GM19455 (cell line): Measurements from ENCODE around the gene AUH.

Experiments
- ATAC-seq: cut with Tn5 transposase; IDR thresholded peaks from one replicate; pipeline ENCODE4 v1.9.1; 2021; ENCODE audit not compliant: unreplicated experiment

Gene AUH

DNA sequence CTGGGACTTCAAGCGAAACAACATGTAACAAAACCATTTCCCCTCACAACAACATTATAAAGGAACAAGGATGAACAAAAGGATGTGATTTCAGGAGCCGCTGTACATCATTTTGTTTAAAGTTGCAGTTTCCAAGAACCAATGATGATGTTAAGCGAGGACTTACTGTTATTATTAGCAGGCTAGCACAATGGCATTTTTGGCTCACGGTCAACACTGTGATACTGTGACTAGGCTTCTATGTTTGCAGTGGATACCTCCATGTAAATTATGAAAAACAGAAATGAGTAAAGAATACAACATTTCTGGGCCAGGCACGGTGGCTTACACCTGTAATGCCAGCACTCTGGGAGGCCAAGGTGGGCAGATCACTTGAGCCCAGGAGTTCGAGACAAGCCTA is 113.0 kb downstream of the AUH start:
- no peak for ATAC-seq

DNA sequence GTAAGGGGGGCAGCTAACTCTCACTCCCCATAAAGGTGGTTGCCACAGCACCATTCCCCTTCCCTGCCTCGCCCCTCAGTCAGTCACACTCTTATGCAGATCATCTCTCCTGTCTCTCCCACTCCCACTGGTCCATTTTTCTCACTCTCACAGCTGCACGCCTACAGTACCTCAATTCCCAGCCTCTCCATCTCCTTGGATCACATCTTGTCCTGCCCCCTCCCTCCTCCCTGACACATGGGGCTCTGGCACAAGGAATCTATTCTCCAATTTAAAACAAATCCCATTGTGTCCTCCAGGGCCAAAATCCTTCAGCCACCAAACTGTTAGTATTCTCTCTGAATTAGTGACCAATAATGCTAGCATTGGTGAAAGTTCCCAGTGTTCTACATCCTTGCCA is 114.4 kb downstream of the AUH start:
- no peak for ATAC-seq

DNA sequence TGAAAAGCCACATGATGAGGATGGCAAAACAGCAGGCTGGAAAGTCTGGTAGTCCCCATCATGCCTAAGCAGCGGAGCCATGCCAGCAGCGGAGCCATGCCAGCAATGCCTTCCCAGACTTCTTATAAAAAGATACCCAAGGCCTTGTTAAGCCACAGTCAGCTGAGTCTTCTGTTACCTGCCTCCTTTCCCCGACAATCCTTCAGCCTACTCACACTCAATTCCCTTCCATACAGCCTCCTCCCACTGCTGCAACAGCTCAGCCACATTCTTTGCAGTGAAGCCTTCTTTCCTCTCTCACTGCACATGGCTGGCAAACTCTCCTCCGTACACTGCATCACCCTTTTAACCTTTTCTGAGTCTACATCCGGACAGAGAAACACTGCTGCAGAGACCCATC is 114.9 kb downstream of the AUH start:
- ATAC-seq = no peak

DNA sequence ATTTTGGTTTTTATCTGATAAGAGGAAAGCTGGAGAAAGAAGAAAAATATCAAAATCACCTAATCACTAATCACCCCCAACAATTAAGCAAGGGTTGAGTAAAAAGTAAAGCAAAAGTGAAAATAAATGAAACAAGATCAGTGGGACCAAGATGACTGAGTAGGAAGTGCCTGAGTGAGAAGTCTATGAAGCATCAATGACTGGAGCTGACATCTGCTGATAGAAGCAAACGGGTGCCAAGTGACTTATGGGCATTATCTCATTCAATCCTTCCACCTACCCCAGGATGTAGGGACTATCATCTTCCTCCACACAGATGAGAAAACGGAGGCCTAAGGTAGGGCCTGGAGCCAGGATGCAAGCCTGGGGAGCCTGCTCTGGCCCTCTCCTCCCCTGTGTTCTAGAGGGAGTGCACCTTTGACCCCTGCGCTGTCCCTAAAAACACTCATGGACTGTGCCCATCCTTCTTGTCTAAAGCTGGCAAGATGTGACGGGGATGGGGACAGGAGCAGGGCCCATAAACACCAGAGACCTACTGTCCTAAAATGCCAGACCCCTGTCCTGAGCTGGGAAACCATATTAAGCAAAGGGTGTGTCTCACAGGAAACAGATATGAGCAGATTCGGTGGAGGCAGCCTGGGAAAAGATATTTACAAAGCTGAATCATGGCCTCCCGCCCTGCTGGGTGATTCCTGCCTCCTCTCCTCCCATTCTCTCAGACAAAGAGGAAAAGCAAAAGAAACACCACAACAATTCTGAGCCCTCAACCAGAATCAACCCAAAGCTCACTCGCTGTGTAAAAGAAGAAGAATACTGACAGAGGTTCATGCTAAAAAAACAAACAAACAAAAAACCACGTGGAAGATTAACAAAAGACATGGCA is 116.0 kb downstream of the AUH start:
- no peak for ATAC-seq

DNA sequence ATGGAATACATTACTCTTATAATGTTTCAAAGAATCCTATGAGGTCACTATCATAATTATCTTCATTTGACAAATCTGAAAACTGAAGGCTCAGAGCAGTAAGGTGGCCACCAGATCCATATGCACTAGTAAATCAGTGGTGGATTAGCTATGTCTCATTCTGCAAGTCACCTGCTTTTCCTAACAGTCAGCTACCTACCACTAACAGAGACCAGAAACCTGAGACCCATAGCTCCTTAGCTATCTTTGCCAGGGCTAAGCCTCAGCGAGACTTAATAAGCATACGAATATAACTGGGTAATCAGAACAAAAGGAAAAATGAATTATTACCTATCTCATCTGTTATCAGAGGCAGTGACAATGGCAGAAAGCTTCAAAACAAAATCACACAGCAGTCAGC is 118.7 kb downstream of the AUH start:
- ATAC-seq = no peak

DNA sequence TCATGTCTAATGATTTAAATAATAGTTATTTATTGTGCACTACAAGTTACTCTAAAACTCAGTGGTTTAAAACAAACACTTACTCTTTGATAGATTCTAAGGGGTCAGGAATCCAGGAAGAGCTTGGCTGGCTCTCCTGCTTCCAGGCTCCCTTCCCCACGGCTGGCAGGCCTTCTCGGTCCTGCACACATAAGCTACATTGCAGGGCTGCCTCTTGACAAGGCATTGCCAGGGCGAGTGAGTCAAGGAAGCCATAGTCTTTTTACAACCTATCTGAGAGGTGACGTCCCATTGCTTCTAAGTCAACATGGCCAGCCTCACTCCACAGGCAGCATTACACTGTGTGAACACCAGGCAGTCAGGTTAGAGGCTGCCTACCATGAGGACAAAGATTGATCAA is 119.8 kb downstream of the AUH start:
- ATAC-seq = no peak

DNA sequence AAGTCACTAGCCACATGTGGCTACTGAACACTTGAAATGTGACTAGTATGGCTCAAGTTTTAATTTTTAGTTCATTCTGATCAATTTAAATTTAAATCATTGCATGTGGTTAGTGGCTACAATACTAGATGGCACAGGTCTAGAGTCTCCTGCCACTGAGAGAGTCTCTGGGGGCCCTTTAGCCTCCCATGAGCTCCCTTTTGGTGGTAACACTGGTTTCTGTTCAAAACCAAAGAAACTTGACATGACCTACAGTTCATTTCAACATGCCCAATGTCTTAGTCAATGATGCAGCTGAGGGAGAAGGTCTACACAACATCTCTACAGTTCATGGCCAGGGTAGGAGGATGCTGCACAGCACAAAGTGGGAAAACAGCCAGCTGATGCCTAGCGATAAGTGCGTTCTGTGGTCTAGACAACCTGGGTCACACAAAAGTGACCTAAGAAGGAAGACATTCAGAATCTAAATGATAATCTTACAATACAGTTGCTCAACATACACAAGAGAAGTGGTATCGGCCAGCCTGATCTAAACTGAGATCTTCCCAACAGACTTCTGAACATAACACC is 121.0 kb downstream of the AUH start:
- no peak for ATAC-seq

DNA sequence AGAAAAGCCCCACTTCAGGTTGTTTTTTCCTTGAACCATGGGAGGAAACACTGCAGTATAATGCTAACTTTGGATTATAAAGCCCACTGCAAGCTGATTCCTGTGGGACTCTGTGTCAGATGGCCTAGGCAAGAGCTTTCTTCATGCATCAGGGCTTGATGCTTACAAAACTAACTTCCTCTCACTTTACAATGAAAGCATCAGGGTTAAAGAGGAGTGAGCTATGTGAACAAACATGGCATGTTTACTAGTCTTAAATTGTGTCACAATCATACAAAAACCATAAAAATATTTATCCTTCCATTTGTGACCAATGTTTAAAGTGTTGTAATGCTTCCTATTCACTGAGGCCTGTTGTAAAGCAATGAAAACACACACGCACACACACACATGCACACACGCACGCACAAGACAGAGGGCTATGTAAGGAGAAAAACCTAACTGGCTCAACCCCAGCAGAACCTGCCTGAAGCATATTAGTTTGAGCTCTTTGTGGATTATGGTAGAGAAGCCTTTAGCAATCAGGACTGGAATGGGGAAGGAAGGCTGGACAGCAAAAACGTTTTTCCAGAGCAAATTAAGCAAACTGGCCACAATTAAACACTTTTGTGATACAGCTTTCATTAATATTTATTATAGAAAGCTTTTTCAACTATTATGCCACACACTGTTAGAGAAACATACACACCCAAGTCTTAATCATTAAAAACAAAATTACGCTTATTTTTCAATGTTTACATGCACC is 122.2 kb downstream of the AUH start:
- no peak for ATAC-seq

DNA sequence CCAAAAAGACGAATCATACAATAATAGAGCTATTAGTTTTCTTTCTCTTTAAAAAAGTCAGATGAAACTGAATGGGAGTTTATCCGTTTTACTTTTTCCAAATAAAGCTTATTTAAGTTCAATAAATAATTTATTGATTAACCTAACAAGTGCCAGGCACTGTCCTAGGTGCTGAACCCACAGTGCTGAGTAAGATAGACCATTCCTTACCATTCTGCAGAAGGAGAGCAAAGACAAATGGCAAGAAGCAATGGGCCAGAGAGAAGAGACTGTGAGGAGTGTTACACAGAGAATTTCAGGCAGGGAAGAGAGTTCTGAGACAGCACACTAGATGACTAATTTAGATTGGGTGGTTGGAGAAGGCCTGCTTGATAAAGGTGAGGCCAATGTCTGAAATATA is 127.2 kb downstream of the AUH start:
- no peak for ATAC-seq

DNA sequence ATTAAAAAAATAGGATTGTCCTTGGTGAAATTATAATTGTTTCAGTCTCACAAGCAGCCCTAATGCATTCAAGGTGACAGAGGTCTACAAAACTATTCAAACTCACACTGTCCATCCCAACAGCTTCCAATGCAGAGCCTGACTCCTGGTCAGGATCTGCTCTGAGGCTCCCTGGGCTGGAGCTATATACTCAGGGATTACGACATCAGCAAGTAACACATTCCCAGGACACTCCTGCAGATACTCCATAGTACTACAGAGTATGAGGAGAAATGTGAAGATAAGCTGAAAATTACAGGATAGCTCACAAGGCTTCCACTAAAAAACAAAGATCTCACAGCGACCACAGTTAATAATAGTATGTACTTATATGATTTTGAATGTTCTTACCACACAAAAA is 130.1 kb downstream of the AUH start:
- no peak for ATAC-seq

DNA sequence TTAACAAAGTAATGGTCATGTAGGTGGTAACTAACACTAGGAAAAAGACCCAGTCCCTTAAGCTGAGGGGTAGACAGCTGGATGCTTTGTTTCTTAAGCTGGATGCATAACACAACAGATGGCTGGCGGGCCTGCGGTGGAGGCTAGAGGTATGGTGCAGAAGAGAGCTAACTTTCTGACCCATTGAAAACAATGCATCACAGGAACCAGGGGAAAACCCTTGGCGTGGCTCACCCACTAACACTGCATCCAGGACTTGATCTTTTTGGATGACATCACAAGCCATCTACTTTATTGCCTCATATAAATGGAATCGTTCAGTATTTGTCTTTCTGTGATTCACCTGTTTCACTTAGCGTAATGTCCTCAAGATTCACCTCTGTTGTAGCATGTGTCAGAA is 138.7 kb downstream of the AUH start:
- ATAC-seq = no peak

DNA sequence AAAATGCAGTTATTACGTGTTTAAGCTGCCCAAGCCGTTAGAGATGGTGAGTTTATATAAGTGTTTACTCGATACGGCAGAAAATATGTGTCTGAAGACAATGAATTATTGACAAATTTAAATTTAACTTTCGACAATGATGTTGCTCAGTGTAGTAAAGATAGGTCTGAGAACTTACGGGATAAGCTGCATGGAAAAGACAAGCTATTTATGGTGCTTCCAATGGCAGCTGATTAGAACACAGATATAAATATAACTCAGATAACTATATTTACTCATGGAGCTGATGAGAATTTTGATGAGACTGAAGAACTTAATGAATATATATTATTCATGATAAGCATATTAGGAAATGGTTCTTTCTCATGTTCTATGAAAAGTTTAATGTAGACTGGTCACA is 139.3 kb downstream of the AUH start:
- ATAC-seq = no peak

DNA sequence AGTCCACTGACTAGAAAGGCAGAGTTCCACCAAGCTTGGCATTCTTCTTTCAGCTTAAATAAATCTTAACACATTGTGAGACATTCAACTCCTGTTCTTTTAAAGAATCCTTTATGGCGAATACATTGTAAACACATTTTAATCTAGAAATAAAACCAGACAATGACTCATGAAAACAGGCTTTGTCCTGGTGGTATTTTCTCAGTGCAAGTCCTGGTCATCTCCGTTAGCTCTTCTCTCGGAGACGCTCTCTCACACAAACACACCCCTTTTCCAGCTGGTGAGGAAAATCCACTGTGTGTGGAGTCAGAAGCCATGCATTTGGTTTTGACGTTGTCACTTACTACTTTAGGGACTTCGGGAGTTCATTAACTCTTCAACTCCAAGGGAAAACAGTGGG is 140.4 kb downstream of the AUH start:
- no peak for ATAC-seq

DNA sequence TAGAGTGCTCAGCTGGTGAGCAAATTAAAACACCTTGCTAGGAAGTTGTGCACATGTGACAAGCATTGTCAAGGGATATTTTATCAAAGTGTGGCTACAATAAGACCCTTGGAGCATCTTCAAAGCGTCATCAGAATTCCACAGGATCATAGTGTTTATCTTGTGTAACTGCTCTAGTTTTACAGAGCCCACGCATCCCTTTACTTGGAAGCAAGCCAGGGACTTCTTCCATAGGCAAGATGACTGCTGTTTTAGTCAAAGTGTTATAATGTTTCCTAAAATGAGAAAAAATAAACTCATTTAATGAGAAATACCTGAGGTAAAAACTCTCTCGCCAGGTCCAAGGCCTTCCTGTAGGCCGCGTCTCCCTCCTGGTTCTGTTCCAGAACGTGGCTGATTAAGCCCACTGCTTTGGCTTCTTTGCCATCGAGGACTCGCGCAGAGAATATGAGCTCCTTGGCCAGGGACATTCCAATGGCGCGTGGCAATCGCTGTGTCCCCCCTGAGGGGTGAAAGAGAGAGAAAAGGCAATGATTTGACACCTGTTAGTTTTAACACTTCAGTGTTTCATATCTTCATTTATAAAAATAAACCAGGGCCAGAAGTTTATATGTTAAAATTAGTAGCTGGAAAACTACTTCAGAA is 141.1 kb downstream of the AUH start:
- no peak for ATAC-seq

DNA sequence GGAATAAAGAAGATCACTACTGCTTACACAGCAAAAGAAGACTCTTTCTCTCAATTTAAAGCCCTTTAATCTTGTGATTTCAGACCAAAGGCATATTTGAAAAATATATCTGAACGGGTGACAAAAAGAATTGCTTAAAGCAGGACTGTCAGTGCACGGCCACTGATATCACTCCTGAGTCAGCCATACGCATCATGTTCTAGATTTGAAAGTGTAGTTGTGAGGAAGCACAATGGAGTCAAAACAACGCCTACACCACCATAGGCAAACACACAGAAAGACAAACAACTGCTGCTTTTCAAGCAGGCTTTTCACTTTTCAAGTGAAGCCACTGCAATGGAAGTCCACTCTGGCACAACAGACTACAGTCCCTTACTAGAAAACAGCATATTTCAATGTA is 141.7 kb downstream of the AUH start:
- no peak for ATAC-seq

DNA sequence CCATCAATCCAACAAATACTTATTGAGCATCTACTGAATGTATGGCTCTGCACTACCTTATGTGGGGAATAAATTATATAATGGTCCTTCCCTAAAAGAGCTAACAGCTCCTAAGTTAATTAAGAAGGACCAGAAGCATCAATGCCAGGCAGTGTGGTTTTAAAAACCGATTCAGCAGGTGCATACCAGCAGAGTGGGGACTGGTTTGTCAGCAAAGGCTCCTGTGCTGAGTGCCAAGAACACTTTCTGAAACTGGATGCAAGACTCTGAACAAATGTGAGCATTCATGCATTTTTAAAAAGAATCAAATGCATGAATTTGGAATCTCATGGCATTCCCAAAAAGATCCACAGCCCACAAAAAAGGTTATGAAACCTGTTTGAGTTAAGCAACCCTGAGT is 142.2 kb downstream of the AUH start:
- ATAC-seq = no peak

DNA sequence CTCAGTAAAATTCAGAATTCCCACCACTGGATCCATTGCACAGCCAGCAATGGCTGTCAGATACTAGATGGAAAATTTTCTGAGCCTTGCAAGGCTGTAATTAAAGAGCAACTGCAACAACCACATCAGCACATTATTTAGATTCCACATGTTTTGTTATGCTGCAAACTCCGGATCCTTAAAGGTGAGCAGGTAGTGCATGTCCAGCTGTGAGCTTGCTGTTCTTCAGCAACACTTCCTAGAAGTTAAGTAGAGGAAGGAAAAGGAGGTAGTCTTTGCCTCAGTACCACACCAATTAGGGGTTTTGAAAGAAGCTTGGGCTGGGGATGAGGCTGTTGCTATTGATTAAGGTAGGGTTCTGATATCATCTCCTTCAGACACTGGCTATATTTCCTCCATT is 144.3 kb downstream of the AUH start:
- no peak for ATAC-seq

DNA sequence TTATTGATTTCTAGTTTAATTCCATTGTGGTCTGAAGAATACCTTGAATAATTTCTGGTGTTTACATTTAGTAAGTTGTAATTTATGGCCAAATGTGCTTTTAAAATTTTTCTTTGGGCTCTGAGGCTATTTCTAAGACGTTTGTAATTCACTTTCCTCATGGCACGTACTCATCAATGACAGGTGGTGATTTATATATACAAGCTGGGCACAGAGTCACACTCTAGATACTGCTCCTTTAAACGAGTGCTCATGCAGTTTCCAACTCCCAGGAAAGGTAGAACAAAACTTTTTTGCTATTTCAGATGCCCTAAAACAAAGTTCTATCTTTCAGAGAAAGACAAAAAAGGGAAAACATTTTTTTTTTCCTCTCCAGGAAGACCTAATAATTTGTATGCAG is 146.9 kb downstream of the AUH start:
- no peak for ATAC-seq

DNA sequence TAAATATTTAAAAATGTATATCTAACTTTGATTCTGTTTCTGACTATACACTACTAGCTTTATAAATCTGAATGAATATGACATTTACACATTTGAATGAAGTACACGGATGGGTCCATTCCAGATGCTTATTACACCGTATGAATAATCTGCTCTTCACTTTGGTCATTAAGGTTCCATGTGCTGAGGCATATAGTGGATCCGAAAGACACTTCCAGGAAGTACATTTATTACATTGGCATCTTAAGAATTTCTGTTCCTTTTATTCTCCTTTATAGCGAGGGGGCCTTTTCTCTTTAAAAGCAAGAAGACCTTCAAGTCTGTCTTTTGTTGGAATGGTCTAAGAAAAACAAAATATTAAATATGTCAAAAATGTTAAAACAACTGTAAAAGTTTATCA is 147.6 kb downstream of the AUH start:
- ATAC-seq = no peak

DNA sequence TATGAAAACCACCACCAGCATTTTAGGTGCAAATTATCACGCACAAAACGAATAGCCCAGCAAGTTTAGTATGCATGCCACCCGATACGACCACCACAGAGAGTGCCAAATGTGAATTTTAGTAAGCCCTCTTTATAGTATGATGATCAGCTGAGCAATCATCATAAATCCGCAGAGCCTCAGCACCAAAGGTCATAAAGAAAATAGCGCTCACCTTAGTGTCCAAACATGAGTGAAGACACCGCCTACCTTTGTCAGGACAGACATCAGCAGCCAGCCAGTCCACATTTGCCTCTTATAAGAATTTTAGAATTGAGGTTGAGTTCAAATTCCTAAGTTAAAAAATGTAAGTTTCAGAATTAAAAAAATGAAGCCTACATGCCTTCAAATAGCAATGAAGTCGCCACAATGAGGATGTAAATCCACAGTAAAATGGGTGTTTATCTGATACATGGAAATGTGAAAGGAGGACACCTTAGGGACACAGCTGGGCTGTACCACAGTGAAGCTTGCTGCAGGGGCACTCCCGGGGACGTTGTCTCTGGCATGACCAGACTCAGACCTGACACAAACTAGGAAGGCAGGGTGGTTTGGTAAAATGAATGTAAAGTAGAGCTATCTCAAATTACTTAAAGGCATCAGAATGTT is 149.0 kb downstream of the AUH start:
- no peak for ATAC-seq

DNA sequence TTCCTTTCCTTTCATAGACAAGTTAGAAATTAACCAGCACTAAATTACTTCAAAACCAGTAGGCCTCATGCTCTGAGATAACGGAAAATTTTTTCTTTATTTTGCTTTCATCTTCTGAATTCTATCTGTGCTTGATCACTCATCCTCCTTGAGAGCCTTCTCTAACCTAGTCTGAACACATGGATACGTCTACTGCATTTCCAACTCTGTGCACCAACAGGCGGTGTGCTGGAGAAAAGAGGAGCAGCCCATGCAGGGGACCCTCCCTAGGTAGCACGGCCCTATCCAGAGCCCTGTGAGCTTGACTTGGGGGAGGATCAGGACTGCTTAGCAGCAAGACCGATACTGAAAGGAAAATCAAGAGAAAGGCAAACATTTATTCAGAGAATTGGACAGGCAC is 149.8 kb downstream of the AUH start:
- ATAC-seq = no peak
